HEK293 (cell line): ENCODE results near the gene ALG6.

ENCODE experiments used
- BCL11B ChIP-seq: fragments of 450-650 bp; formaldehyde crosslinking; IDR thresholded peaks from 2 replicates; pipeline ENCODE4 v1.5.1; 2016; ENCODE audit warnings: low read depth, missing biosample characterization, missing genetic modification characterization
- GLIS1 ChIP-seq: fragments of 450-650 bp; formaldehyde crosslinking; IDR thresholded peaks from 2 replicates; pipeline ENCODE4 v1.5.1; 2016; ENCODE audit warnings: missing biosample characterization, missing genetic modification characterization
- HOXA7 ChIP-seq: sonication (generic); formaldehyde crosslinking; IDR thresholded peaks from 2 replicates; pipeline ENCODE4 v1.8.1; 2022; ENCODE audit warnings: missing genetic modification reagents, borderline replicate concordance
- KLF8 ChIP-seq: fragments of 450-650 bp; formaldehyde crosslinking; IDR thresholded peaks from 2 replicates; pipeline ENCODE4 v1.5.1; 2016; ENCODE audit warnings: missing biosample characterization, missing genetic modification characterization
- MZF1 ChIP-seq: fragments of 450-650 bp; formaldehyde crosslinking; IDR thresholded peaks from 2 replicates; pipeline ENCODE4 v1.5.1; 2017; ENCODE audit warnings: missing biosample characterization, missing genetic modification characterization, borderline replicate concordance
- RBAK ChIP-seq: fragments of 450-650 bp; formaldehyde crosslinking; IDR thresholded peaks from 2 replicates; pipeline ENCODE4 v1.5.1; 2016; ENCODE audit warnings: missing biosample characterization, missing genetic modification characterization
- SP3 ChIP-seq: fragments of 450-650 bp; formaldehyde crosslinking; IDR thresholded peaks from 2 replicates; pipeline ENCODE4 v1.5.1; 2016; ENCODE audit warnings: missing biosample characterization, missing genetic modification characterization
- ZFHX2 ChIP-seq: fragments of 450-650 bp; formaldehyde crosslinking; conservative IDR thresholded peaks from 2 replicates; pipeline ENCODE4 v1.5.1; 2016; ENCODE audit warnings: missing biosample characterization, missing genetic modification characterization
- ZNF202 ChIP-seq: fragments of 450-650 bp; formaldehyde crosslinking; IDR thresholded peaks from 2 replicates; pipeline ENCODE4 v1.5.1; 2016; ENCODE audit warnings: missing biosample characterization, missing genetic modification characterization, borderline replicate concordance
- ZNF394 ChIP-seq: fragments of 450-650 bp; formaldehyde crosslinking; IDR thresholded peaks from 2 replicates; pipeline ENCODE4 v1.5.1; 2016; ENCODE audit warnings: missing biosample characterization, missing genetic modification characterization, mild to moderate bottlenecking, moderate library complexity, borderline replicate concordance
- ZNF521 ChIP-seq: fragments of 450-650 bp; formaldehyde crosslinking; IDR thresholded peaks from 2 replicates; pipeline ENCODE4 v1.5.1; 2017; ENCODE audit warnings: missing biosample characterization, mild to moderate bottlenecking, missing genetic modification characterization
- ZNF571 ChIP-seq: fragments of 450-650 bp; formaldehyde crosslinking; IDR thresholded peaks from 2 replicates; pipeline ENCODE4 v1.5.0; 2017; ENCODE audit warnings: missing biosample characterization, missing genetic modification characterization
- ZNF600 ChIP-seq: fragments of 450-650 bp; formaldehyde crosslinking; IDR thresholded peaks from 2 replicates; pipeline ENCODE4 v1.5.1; 2016; ENCODE audit warnings: missing biosample characterization, missing genetic modification characterization
- ZNF658 ChIP-seq: fragments of 450-650 bp; formaldehyde crosslinking; IDR thresholded peaks from 2 replicates; pipeline ENCODE4; 2016; ENCODE audit warnings: missing biosample characterization, missing genetic modification characterization
- ZNF660 ChIP-seq: fragments of 450-650 bp; IDR thresholded peaks from 2 replicates; pipeline ENCODE4 v1.5.1; 2018; ENCODE audit warnings: missing biosample characterization, mild to moderate bottlenecking, missing genetic modification characterization
- ZNF670 ChIP-seq: fragments of 450-650 bp; formaldehyde crosslinking; IDR thresholded peaks from 2 replicates; pipeline ENCODE4 v1.5.1; 2016; ENCODE audit warnings: missing biosample characterization, missing genetic modification characterization, low read depth
- ZNF776 ChIP-seq: fragments of 450-650 bp; formaldehyde crosslinking; IDR thresholded peaks from 2 replicates; pipeline ENCODE4 v1.5.0; 2017; ENCODE audit warnings: missing biosample characterization, missing genetic modification characterization, borderline replicate concordance
- TF ChIP-seq, protein P1 (sequence below): fragments of 450-650 bp; formaldehyde crosslinking; IDR thresholded peaks from 2 replicates; pipeline ENCODE4 v1.5.1; 2016; ENCODE audit warnings: missing biosample characterization, missing genetic modification characterization
- TF ChIP-seq, protein P2 (sequence below): fragments of 450-650 bp; formaldehyde crosslinking; IDR thresholded peaks from 2 replicates; pipeline ENCODE4 v1.5.1; 2016; ENCODE audit warnings: missing biosample characterization, missing genetic modification characterization, borderline replicate concordance
- TF ChIP-seq, protein P3 (sequence below): fragments of 450-650 bp; formaldehyde crosslinking; optimal IDR thresholded peaks from 2 replicates; pipeline ENCODE3; 2016; ENCODE audit warnings: missing biosample characterization, mild to moderate bottlenecking, missing genetic modification characterization
- TF ChIP-seq, protein P4 (sequence below): fragments of 450-650 bp; formaldehyde crosslinking; conservative IDR thresholded peaks from 2 replicates; pipeline ENCODE4 v1.5.1; 2016; ENCODE audit warnings: low read depth, missing biosample characterization, missing genetic modification characterization
- TF ChIP-seq, protein P5 (sequence below): fragments of 450-650 bp; formaldehyde crosslinking; IDR thresholded peaks from 2 replicates; pipeline ENCODE4 v1.5.1; 2017; ENCODE audit warnings: missing biosample characterization, missing genetic modification characterization
- TF ChIP-seq, protein P6 (sequence below): fragments of 450-650 bp; formaldehyde crosslinking; IDR thresholded peaks from 2 replicates; pipeline ENCODE4 v1.5.1; 2016; ENCODE audit warnings: missing biosample characterization, missing genetic modification characterization

Gene ALG6

DNA sequence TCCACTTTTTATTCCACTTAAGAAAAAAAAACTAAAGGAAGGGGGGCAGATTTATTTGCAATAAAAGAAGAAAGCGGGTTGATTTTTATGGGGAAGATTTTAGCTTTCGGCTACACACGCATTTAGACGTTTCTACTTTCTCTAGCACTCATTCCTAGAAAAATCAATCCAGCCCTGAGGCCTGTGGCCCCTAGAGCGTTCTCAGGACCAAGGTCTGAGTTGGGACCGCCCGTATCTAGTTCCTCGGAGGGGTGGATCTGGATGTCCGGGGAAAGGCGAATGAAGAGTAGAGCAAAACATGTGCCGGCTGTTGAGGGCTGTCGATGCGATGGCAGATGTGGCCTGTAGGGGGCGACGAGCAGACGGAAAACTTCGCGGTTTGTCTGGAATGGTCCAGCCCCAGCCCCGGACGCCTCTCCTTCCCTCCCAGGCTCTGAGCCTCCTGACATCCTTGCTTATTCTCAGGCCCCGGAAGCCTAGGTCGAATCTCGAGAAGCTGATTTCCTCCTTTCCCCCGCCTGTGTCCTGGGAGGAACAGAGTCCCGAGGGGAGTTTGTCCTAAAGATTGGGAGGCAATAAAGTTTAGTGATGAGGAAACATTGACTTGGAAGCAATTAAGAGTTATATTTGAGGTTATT, 39.9 kb upstream of the ALG6 start (continued):
- TF ChIP-seq ZNF521 (tag by site-specific recombination), result no peak
- TF ChIP-seq, protein P1, sequence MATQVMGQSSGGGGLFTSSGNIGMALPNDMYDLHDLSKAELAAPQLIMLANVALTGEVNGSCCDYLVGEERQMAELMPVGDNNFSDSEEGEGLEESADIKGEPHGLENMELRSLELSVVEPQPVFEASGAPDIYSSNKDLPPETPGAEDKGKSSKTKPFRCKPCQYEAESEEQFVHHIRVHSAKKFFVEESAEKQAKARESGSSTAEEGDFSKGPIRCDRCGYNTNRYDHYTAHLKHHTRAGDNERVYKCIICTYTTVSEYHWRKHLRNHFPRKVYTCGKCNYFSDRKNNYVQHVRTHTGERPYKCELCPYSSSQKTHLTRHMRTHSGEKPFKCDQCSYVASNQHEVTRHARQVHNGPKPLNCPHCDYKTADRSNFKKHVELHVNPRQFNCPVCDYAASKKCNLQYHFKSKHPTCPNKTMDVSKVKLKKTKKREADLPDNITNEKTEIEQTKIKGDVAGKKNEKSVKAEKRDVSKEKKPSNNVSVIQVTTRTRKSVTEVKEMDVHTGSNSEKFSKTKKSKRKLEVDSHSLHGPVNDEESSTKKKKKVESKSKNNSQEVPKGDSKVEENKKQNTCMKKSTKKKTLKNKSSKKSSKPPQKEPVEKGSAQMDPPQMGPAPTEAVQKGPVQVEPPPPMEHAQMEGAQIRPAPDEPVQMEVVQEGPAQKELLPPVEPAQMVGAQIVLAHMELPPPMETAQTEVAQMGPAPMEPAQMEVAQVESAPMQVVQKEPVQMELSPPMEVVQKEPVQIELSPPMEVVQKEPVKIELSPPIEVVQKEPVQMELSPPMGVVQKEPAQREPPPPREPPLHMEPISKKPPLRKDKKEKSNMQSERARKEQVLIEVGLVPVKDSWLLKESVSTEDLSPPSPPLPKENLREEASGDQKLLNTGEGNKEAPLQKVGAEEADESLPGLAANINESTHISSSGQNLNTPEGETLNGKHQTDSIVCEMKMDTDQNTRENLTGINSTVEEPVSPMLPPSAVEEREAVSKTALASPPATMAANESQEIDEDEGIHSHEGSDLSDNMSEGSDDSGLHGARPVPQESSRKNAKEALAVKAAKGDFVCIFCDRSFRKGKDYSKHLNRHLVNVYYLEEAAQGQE (tag by site-specific recombination), result peak; percentile 23; the same call in 1 of the 2 replicates
- no peak for TF ChIP-seq HOXA7 (CRISPR knock-in tag)
- TF ChIP-seq, protein P2, sequence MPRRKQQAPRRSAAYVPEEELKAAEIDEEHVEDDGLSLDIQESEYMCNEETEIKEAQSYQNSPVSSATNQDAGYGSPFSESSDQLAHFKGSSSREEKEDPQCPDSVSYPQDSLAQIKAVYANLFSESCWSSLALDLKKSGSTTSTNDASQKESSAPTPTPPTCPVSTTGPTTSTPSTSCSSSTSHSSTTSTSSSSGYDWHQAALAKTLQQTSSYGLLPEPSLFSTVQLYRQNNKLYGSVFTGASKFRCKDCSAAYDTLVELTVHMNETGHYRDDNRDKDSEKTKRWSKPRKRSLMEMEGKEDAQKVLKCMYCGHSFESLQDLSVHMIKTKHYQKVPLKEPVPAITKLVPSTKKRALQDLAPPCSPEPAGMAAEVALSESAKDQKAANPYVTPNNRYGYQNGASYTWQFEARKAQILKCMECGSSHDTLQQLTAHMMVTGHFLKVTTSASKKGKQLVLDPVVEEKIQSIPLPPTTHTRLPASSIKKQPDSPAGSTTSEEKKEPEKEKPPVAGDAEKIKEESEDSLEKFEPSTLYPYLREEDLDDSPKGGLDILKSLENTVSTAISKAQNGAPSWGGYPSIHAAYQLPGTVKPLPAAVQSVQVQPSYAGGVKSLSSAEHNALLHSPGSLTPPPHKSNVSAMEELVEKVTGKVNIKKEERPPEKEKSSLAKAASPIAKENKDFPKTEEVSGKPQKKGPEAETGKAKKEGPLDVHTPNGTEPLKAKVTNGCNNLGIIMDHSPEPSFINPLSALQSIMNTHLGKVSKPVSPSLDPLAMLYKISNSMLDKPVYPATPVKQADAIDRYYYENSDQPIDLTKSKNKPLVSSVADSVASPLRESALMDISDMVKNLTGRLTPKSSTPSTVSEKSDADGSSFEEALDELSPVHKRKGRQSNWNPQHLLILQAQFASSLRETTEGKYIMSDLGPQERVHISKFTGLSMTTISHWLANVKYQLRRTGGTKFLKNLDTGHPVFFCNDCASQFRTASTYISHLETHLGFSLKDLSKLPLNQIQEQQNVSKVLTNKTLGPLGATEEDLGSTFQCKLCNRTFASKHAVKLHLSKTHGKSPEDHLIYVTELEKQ (tag by site-specific recombination), result no peak
- TF ChIP-seq ZNF776, result no peak
- no peak for TF ChIP-seq ZNF202 (tag by site-specific recombination)
- no peak for TF ChIP-seq ZFHX2 (tag by site-specific recombination)
- peak; percentile 58 for TF ChIP-seq KLF8 (tag by site-specific recombination)
- TF ChIP-seq, protein P3, sequence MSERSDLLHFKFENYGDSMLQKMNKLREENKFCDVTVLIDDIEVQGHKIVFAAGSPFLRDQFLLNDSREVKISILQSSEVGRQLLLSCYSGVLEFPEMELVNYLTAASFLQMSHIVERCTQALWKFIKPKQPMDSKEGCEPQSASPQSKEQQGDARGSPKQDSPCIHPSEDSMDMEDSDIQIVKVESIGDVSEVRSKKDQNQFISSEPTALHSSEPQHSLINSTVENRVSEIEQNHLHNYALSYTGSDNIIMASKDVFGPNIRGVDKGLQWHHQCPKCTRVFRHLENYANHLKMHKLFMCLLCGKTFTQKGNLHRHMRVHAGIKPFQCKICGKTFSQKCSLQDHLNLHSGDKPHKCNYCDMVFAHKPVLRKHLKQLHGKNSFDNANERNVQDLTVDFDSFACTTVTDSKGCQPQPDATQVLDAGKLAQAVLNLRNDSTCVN, result no peak
- TF ChIP-seq ZNF571 (tag by site-specific recombination), result no peak
- TF ChIP-seq, protein P4, sequence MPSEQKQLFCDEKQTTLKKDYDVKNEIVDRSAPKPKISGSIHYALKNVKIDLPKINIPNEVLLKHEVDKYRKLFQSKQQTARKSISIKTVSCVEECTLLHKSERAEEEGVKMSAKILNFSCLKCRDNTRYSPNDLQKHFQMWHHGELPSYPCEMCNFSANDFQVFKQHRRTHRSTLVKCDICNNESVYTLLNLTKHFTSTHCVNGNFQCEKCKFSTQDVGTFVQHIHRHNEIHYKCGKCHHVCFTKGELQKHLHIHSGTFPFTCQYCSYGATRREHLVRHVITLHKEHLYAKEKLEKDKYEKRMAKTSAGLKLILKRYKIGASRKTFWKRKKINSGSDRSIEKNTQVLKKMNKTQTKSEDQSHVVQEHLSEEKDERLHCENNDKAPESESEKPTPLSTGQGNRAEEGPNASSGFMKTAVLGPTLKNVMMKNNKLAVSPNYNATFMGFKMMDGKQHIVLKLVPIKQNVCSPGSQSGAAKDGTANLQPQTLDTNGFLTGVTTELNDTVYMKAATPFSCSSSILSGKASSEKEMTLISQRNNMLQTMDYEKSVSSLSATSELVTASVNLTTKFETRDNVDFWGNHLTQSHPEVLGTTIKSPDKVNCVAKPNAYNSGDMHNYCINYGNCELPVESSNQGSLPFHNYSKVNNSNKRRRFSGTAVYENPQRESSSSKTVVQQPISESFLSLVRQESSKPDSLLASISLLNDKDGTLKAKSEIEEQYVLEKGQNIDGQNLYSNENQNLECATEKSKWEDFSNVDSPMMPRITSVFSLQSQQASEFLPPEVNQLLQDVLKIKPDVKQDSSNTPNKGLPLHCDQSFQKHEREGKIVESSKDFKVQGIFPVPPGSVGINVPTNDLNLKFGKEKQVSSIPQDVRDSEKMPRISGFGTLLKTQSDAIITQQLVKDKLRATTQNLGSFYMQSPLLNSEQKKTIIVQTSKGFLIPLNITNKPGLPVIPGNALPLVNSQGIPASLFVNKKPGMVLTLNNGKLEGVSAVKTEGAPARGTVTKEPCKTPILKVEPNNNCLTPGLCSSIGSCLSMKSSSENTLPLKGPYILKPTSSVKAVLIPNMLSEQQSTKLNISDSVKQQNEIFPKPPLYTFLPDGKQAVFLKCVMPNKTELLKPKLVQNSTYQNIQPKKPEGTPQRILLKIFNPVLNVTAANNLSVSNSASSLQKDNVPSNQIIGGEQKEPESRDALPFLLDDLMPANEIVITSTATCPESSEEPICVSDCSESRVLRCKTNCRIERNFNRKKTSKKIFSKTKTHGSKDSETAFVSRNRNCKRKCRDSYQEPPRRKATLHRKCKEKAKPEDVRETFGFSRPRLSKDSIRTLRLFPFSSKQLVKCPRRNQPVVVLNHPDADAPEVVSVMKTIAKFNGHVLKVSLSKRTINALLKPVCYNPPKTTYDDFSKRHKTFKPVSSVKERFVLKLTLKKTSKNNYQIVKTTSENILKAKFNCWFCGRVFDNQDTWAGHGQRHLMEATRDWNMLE (tag by site-specific recombination), result peak; percentile 52; the same call in 1 of the 2 replicates
- no peak for TF ChIP-seq GLIS1 (tag by site-specific recombination)
- TF ChIP-seq SP3 (tag by site-specific recombination), result peak; percentile 48; the same call in 1 of the 2 replicates
- TF ChIP-seq ZNF600, result peak; percentile 81
- peak; percentile 60; the same call in 1 of the 2 replicates for TF ChIP-seq ZNF660
- TF ChIP-seq ZNF670 (tag by site-specific recombination), result no peak
- TF ChIP-seq, protein P5, sequence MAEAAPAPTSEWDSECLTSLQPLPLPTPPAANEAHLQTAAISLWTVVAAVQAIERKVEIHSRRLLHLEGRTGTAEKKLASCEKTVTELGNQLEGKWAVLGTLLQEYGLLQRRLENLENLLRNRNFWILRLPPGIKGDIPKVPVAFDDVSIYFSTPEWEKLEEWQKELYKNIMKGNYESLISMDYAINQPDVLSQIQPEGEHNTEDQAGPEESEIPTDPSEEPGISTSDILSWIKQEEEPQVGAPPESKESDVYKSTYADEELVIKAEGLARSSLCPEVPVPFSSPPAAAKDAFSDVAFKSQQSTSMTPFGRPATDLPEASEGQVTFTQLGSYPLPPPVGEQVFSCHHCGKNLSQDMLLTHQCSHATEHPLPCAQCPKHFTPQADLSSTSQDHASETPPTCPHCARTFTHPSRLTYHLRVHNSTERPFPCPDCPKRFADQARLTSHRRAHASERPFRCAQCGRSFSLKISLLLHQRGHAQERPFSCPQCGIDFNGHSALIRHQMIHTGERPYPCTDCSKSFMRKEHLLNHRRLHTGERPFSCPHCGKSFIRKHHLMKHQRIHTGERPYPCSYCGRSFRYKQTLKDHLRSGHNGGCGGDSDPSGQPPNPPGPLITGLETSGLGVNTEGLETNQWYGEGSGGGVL (tag by site-specific recombination), result no peak
- TF ChIP-seq MZF1 (tag by site-specific recombination), result no peak
- no peak for TF ChIP-seq ZNF658 (tag by site-specific recombination)
- no peak for TF ChIP-seq RBAK
- TF ChIP-seq, protein P6, sequence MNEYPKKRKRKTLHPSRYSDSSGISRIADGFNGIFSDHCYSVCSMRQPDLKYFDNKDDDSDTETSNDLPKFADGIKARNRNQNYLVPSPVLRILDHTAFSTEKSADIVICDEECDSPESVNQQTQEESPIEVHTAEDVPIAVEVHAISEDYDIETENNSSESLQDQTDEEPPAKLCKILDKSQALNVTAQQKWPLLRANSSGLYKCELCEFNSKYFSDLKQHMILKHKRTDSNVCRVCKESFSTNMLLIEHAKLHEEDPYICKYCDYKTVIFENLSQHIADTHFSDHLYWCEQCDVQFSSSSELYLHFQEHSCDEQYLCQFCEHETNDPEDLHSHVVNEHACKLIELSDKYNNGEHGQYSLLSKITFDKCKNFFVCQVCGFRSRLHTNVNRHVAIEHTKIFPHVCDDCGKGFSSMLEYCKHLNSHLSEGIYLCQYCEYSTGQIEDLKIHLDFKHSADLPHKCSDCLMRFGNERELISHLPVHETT (tag by site-specific recombination), result no peak
- no peak for TF ChIP-seq ZNF394
- TF ChIP-seq BCL11B (tag by site-specific recombination), result no peak
